ENCODE measurements around the gene TMEM169.
A peak's percentile ranks its signal among the peaks of the same experiment; 100 is the strongest.

Gene TMEM169

GRCh38 chr2:216110620-216111019 lies 28.9 kb downstream of the TMEM169 start:
- Histone ChIP-seq H3K4me1 (ENCODE audit: control insufficient read depth, insufficient read depth, low read depth, low read length) (peaks cover 8% of the 10 kb centered on the region), H3K79me1 (replicated peaks; ENCODE audit: low read length, poor library complexity, severe bottlenecking) (peaks cover 2% of the 10 kb centered on the region), H4K8ac (ENCODE audit: low read length) (no peak overlapping the region), H3K4me2 (ENCODE audit: low read length, poor library complexity, severe bottlenecking) (peak overlapping the region; percentile 64), H2AFZ (ENCODE audit: low read depth, low read length) (no peak overlapping the region), H3K4me3 (ENCODE audit: insufficient read depth in 1 of 2, low read depth in 1 of 2, low read length in 2 of 2) (peak overlapping the region in 1 of 2 experiments; percentile 96), H3K27ac (ENCODE audit: low read length, poor library complexity, severe bottlenecking) (no peak overlapping the region), H3K9ac (ENCODE audit: low read length) (peak overlapping the region; percentile 98), H3K27me3 (ENCODE audit: control insufficient read depth in 1 of 2, insufficient read depth in 1 of 2, low read length in 2 of 2) (no peaks in the 10 kb centered on the region), H3K18ac (ENCODE audit: low read depth in 1 of 2, low read length in 2 of 2) (no peak overlapping the region), H3K14ac (ENCODE audit: low read length in 2 of 2) (no peak overlapping the region), H2BK15ac (ENCODE audit: low read depth, poor library complexity, severe bottlenecking) (no peak overlapping the region), H3K23ac (ENCODE audit: low read length in 2 of 2) (no peak overlapping the region), H2BK5ac (ENCODE audit: low read depth, low read length, poor library complexity, severe bottlenecking) (no peak overlapping the region), H2AK5ac (ENCODE audit: low read length, severe bottlenecking) (no peak overlapping the region), H2BK120ac (ENCODE audit: low read depth, low read length) (no peak overlapping the region), H3K36me3 (ENCODE audit: control insufficient read depth in 1 of 2, insufficient read depth in 2 of 2, low read depth in 1 of 2, low read length in 2 of 2) (peaks cover 8 to 47% of the 10 kb centered on the region in 2 experiments), H2BK12ac (ENCODE audit: low read length in 2 of 2) (no peak overlapping the region), H3K9me3 (ENCODE audit: control insufficient read depth, low read length) (no peaks in the 10 kb centered on the region), H4K91ac (ENCODE audit: low read length) (no peak overlapping the region), H3K4ac (ENCODE audit: low read depth in 1 of 2, low read length in 2 of 2) (no peak overlapping the region)
- no CpG with 5 or more reads among the region's 1 CpG for WGBS
- no peak for DNase-seq

- Histone ChIP-seq H3K27me3 (ENCODE audit: control insufficient read depth in 1 of 2, insufficient read depth in 1 of 2, low read length in 2 of 2) (no peaks in the 10 kb centered on the region), H3K9ac (ENCODE audit: low read length) (peak overlapping the region; percentile 98), H3K36me3 (ENCODE audit: control insufficient read depth in 1 of 2, insufficient read depth in 2 of 2, low read depth in 1 of 2, low read length in 2 of 2) (peaks cover 8 to 50% of the 10 kb centered on the region in 2 experiments), H3K9me3 (ENCODE audit: control insufficient read depth, low read length) (no peaks in the 10 kb centered on the region), H2AFZ (ENCODE audit: low read depth, low read length) (no peak overlapping the region), H3K27ac (ENCODE audit: low read length, poor library complexity, severe bottlenecking) (no peak overlapping the region), H2BK12ac (ENCODE audit: low read length in 2 of 2) (no peak overlapping the region), H3K4ac (ENCODE audit: low read depth in 1 of 2, low read length in 2 of 2) (no peak overlapping the region), H3K4me3 (ENCODE audit: insufficient read depth in 1 of 2, low read depth in 1 of 2, low read length in 2 of 2) (peak overlapping the region in 1 of 2 experiments; percentile 96), H3K4me1 (ENCODE audit: control insufficient read depth, insufficient read depth, low read depth, low read length) (peaks cover 8% of the 10 kb centered on the region), H2BK15ac (ENCODE audit: low read depth, poor library complexity, severe bottlenecking) (no peak overlapping the region), H3K18ac (ENCODE audit: low read depth in 1 of 2, low read length in 2 of 2) (no peak overlapping the region), H4K8ac (ENCODE audit: low read length) (no peak overlapping the region), H3K14ac (ENCODE audit: low read length in 2 of 2) (no peak overlapping the region), H2AK5ac (ENCODE audit: low read length, severe bottlenecking) (peak overlapping the region; percentile 35), H3K23ac (ENCODE audit: low read length in 2 of 2) (no peak overlapping the region), H3K4me2 (ENCODE audit: low read length, poor library complexity, severe bottlenecking) (peak overlapping the region; percentile 5), H3K79me1 (replicated peaks; ENCODE audit: low read length, poor library complexity, severe bottlenecking) (peaks cover 2% of the 10 kb centered on the region), H2BK5ac (ENCODE audit: low read depth, low read length, poor library complexity, severe bottlenecking) (no peak overlapping the region), H4K91ac (ENCODE audit: low read length) (no peak overlapping the region), H2BK120ac (ENCODE audit: low read depth, low read length) (no peak overlapping the region)
- WGBS: 90% methylated on average over 7 of the region's 7 CpGs
- DNase-seq: no peak
Observed at GRCh38 chr2:216111122-216111521, 29.4 kb downstream of the TMEM169 start.

- Histone ChIP-seq H3K4me3 (ENCODE audit: insufficient read depth in 1 of 2, low read depth in 1 of 2, low read length in 2 of 2) (no peak overlapping the region), H2BK5ac (ENCODE audit: low read depth, low read length, poor library complexity, severe bottlenecking) (no peak overlapping the region), H3K79me1 (replicated peaks; ENCODE audit: low read length, poor library complexity, severe bottlenecking) (peaks cover 2% of the 10 kb centered on the region), H3K36me3 (ENCODE audit: control insufficient read depth in 1 of 2, insufficient read depth in 2 of 2, low read depth in 1 of 2, low read length in 2 of 2) (peaks cover 8 to 68% of the 10 kb centered on the region in 2 experiments), H3K9ac (ENCODE audit: low read length) (peak overlapping the region; percentile 98), H3K4me2 (ENCODE audit: low read length, poor library complexity, severe bottlenecking) (no peak overlapping the region), H3K4me1 (ENCODE audit: control insufficient read depth, insufficient read depth, low read depth, low read length) (peaks cover 8% of the 10 kb centered on the region), H2AK5ac (ENCODE audit: low read length, severe bottlenecking) (no peak overlapping the region), H4K8ac (ENCODE audit: low read length) (no peak overlapping the region), H2BK12ac (ENCODE audit: low read length in 2 of 2) (no peak overlapping the region), H2BK15ac (ENCODE audit: low read depth, poor library complexity, severe bottlenecking) (no peak overlapping the region), H3K18ac (ENCODE audit: low read depth in 1 of 2, low read length in 2 of 2) (no peak overlapping the region), H3K4ac (ENCODE audit: low read depth in 1 of 2, low read length in 2 of 2) (no peak overlapping the region), H2BK120ac (ENCODE audit: low read depth, low read length) (no peak overlapping the region), H4K91ac (ENCODE audit: low read length) (no peak overlapping the region), H3K27ac (ENCODE audit: low read length, poor library complexity, severe bottlenecking) (no peak overlapping the region), H3K9me3 (ENCODE audit: control insufficient read depth, low read length) (no peaks in the 10 kb centered on the region), H3K27me3 (ENCODE audit: control insufficient read depth in 1 of 2, insufficient read depth in 1 of 2, low read length in 2 of 2) (no peaks in the 10 kb centered on the region), H2AFZ (ENCODE audit: low read depth, low read length) (no peak overlapping the region), H3K14ac (ENCODE audit: low read length in 2 of 2) (no peak overlapping the region), H3K23ac (ENCODE audit: low read length in 2 of 2) (no peak overlapping the region)
- no peak for DNase-seq
- 100% methylated on average over 3 of the region's 4 CpGs for WGBS
Observed at GRCh38 chr2:216112926-216113325, 31.2 kb downstream of the TMEM169 start.

GRCh38 chr2:216113572-216113971 lies 31.9 kb downstream of the TMEM169 start:
- H2BK15ac ChIP-seq (ENCODE audit: low read depth, poor library complexity, severe bottlenecking): no peak overlapping the region
- H2AFZ ChIP-seq (ENCODE audit: low read depth, low read length): no peak overlapping the region
- no peak for DNase-seq
- no peak overlapping the region for H2AK5ac ChIP-seq (ENCODE audit: low read length, severe bottlenecking)
- H3K4me3 ChIP-seq (ENCODE audit: insufficient read depth in 1 of 2, low read depth in 1 of 2, low read length in 2 of 2): no peak overlapping the region
- H3K27me3 ChIP-seq (ENCODE audit: control insufficient read depth in 1 of 2, insufficient read depth in 1 of 2, low read length in 2 of 2): no peaks in the 10 kb centered on the region
- H3K9me3 ChIP-seq (ENCODE audit: control insufficient read depth, low read length): no peaks in the 10 kb centered on the region
- no peak overlapping the region for H3K4me2 ChIP-seq (ENCODE audit: low read length, poor library complexity, severe bottlenecking)
- H4K91ac ChIP-seq (ENCODE audit: low read length): no peak overlapping the region
- no peak overlapping the region for H2BK5ac ChIP-seq (ENCODE audit: low read depth, low read length, poor library complexity, severe bottlenecking)
- peak overlapping the region; percentile 98 for H3K9ac ChIP-seq (ENCODE audit: low read length)
- peaks cover 4% of the 10 kb centered on the region for H3K79me1 ChIP-seq (replicated peaks; ENCODE audit: low read length, poor library complexity, severe bottlenecking)
- H3K36me3 ChIP-seq (ENCODE audit: control insufficient read depth in 1 of 2, insufficient read depth in 2 of 2, low read depth in 1 of 2, low read length in 2 of 2): peaks cover 11 to 75% of the 10 kb centered on the region in 2 experiments
- no peak overlapping the region for H2BK120ac ChIP-seq (ENCODE audit: low read depth, low read length)
- H3K14ac ChIP-seq (ENCODE audit: low read length in 2 of 2): no peak overlapping the region
- no peak overlapping the region for H2BK12ac ChIP-seq (ENCODE audit: low read length in 2 of 2)
- H3K27ac ChIP-seq (ENCODE audit: low read length, poor library complexity, severe bottlenecking): no peak overlapping the region
- H3K18ac ChIP-seq (ENCODE audit: low read depth in 1 of 2, low read length in 2 of 2): no peak overlapping the region
- 94% methylated on average over 3 of the region's 3 CpGs for WGBS
- no peak overlapping the region for H4K8ac ChIP-seq (ENCODE audit: low read length)
- peaks cover 4% of the 10 kb centered on the region for H3K4me1 ChIP-seq (ENCODE audit: control insufficient read depth, insufficient read depth, low read depth, low read length)
- H3K4ac ChIP-seq (ENCODE audit: low read depth in 1 of 2, low read length in 2 of 2): no peak overlapping the region
- H3K23ac ChIP-seq (ENCODE audit: low read length in 2 of 2): no peak overlapping the region

Data from mesenchymal stem cell (in vitro differentiated cells and primary cell).